GM12801 (cell line): ENCODE results near the gene PNLIP.

Experiments used
- CTCF ChIP-seq: IDR thresholded peaks from one replicate; pipeline ENCODE4 v1.5.1; 2011; ENCODE audit warnings: control low read depth; ENCODE audit not compliant: insufficient read length; ENCODE audit errors: extremely low read depth

Gene PNLIP

GRCh38 chr10:116567335-116567734, 21.6 kb downstream of the PNLIP start:
- TF ChIP-seq CTCF, result no peak

- no peak for TF ChIP-seq CTCF
Measured at GRCh38 chr10:116574797-116575196, 29.1 kb downstream of the PNLIP start.

GRCh38 chr10:116587878-116588591, 42.3 kb downstream of the PNLIP start:
- no peak for TF ChIP-seq CTCF

- no peak for TF ChIP-seq CTCF
Measured at GRCh38 chr10:116588995-116589394, 43.3 kb downstream of the PNLIP start.

GRCh38 chr10:116589926-116590325, 44.2 kb downstream of the PNLIP start:
- no peak for TF ChIP-seq CTCF

GRCh38 chr10:116590590-116591444, 45.1 kb downstream of the PNLIP start, which contains the start of gene PNLIPRP1:
Gene PNLIPRP1, plus strand, starts transcription at chr10:116590959. Its CDS starts 171 bp downstream, at chr10:116591130.
- TF ChIP-seq CTCF, result no peak

- no peak for TF ChIP-seq CTCF
Measured at GRCh38 chr10:116593139-116593740, 47.5 kb downstream of the PNLIP start.
